ENCODE results near the gene PRR14.

DNA sequence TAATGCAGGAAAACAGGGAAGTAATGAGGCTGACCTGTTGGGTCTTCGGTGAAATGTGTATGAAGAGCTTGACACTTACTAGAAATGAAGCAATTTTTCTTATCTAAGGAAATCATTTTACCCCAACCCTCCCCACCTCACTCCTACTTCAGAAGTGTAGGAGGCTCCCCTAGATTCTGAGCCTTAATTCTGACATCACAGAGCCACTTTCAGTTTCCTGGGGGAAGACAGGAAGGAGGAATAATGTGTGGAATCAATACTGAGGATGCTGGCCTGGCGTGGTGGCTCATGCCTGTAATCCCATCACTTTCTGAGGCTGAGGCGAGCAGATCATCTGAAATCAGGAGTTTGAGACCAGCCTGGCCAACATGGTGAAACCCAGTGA lies 27.8 kb downstream of the PRR14 start:
- TF ChIP-seq, protein P1, sequence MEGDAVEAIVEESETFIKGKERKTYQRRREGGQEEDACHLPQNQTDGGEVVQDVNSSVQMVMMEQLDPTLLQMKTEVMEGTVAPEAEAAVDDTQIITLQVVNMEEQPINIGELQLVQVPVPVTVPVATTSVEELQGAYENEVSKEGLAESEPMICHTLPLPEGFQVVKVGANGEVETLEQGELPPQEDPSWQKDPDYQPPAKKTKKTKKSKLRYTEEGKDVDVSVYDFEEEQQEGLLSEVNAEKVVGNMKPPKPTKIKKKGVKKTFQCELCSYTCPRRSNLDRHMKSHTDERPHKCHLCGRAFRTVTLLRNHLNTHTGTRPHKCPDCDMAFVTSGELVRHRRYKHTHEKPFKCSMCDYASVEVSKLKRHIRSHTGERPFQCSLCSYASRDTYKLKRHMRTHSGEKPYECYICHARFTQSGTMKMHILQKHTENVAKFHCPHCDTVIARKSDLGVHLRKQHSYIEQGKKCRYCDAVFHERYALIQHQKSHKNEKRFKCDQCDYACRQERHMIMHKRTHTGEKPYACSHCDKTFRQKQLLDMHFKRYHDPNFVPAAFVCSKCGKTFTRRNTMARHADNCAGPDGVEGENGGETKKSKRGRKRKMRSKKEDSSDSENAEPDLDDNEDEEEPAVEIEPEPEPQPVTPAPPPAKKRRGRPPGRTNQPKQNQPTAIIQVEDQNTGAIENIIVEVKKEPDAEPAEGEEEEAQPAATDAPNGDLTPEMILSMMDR (conservative IDR thresholded peaks at IDR 0.05 in 1 of 2, IDR thresholded peaks at IDR 0.05 in 1 of 2; ENCODE audit: low read depth in 1 of 2, low read length in 2 of 2): no peak
- TF ChIP-seq EZH2 (IDR thresholded peaks at IDR 0.05; ENCODE audit: low read length, missing control alignments): no peak

All from fibroblast of lung (primary cell).